ENCODE results near the gene KLF16.

KLF16 gene

GRCh38 chr19:1867349-1867724 is 4.0 kb upstream of the KLF16 start:
- no peak for DNase-seq (ENCODE audit: low spot score)

GRCh38 chr19:1866693-1867348 is 3.4 kb upstream of the KLF16 start:
- DNase-seq (ENCODE audit: low spot score), result no peak

- DNase-seq (ENCODE audit: low spot score), result no peak
Measured at GRCh38 chr19:1865172-1866010, 2.0 kb upstream of the KLF16 start.

DNA sequence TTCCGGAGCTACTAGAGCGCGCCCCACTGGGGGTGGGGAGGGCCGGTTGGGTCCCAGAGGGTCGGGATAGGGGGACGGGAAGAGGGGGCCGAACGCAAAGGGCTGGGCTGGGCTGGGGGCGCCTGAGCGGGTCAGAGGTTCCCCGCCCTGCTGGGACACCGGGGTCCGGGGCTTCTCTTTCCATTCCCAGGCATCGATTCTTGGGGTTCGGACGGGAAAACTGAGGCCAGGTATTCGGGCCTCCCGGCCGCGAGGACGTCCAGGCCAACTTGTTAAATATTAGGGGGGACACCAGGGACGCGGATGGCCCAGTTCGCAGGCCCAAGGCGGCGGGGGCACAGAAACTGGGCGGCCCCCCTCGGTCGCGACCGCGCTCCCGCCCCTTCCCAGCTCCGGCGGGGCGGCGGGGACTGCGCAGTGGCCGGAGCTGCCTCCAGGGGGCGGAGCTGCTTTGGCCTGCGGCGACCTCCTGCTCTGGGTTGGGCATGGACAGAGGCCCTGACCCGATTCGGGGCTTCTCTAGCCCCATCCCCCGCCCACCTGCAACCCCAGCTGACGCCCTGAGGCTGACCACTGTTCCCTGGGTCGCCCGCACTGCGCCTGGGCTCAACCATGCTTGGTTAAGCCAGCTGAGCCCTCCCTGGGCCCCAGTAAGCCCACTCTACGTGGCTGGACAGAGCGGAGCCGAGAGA is 1.2 kb upstream of the KLF16 start:
- peak; percentile 85 for DNase-seq (ENCODE audit: low spot score)

DNA sequence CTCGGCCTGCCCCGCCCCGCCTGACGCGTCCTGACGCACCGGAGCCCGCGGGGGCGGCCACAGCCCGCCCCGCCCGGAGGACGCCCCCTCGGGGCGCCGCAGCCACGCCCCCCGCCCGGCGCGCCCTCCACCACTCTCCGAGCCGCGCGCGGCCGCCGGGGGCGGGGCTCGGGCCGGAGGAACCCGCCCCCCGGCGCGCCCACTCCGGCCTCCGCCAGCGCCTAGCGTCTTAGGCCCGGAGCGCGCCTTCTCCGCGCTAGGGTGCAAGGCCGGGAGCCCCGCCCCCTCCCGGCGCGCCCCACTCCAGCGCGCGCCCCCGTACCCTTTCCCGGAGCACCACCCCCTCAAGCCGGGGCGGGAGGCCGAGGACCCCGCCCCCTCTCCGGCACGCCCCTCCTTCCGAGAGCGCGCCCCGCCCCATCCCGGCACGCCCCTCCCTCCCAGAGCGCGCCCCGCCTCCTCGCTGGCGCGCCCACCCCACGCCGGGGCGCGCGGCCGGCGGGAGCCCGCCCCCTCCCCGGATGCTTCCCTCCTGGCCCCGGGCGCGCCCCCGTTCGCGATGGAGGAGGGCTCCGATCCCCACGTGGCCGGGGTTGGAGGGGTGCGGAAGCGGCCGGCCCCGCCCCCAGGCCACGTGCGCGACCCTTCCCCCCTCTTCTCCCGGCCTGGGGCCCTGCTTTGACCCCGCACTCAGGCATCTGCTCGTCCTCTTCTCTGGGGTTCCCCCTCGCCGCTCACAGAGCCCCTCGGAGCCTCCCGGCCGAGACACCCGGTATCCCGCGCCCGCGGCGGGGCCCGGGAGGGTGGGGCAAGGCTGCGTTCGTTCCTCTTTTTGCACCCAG is 480 bp upstream of the KLF16 start:
- peak; percentile 97 for DNase-seq (ENCODE audit: low spot score)

DNA sequence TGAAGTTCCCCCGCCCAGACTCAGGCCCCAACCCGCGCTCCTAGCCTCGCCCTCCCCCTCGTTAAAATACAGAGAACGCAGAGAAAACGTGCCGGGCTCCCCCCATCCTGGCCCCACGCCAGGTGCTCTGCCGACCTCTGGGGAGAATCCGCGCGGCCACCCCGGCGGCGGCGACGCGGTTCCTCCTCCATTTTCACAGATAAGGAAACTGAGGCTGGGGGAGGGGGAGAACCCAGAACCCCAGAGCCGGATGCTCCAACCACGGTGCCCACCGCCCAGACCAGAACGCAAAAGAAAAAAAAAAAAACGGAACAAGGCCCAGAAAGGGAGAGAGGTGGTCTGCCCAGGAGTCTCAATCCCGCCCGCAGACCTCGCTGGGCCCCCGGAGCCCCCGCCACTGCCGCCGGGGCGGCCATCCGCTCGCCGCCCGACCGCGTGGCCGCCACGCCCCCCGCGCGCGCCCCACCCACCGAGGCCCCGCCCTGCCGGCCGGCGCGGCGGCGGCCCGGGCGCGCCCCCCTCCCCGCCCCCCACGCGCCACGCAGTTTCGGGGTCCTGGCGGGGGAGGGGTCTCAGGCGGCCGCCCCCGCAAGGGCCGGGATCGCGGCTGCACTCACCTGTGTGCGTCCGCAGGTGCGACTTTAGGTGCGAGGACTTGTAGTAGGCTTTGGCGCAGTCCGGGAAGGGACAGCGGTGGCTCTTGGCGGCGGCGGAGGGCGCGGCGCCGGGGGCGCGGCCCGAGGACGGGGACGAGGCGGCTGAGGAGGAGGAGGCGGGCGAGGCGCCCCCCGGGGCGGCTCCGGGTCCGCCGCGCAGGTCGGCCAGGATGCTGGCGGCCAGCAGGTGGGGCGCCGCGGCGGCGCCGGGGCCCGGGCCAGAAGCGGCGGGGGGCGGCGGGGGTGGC is 703 bp downstream of the KLF16 start:
- DNase-seq (ENCODE audit: low spot score), result peak; percentile 84

DNA sequence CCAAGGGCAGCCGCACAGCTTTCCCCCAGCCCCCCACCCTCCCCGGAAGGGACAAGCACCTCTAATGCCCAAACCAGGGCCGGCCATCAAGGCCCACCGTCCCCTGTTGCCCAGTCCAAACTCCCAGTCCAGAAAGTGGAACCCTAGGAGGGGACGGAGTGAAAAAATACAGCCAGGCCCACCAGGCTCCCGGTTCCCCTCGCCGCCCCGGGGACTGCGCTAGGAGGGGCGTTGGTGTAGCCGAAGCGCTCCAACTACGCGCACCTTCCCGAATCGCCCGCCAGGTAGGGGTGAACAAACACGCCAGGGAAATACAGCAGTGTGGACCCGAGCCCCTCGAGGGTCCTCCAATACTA is 1.3 kb downstream of the KLF16 start:
- DNase-seq (ENCODE audit: low spot score), result no peak

- no peak for DNase-seq (ENCODE audit: low spot score)
Measured at GRCh38 chr19:1861599-1862031, 1.8 kb downstream of the KLF16 start.

DNA sequence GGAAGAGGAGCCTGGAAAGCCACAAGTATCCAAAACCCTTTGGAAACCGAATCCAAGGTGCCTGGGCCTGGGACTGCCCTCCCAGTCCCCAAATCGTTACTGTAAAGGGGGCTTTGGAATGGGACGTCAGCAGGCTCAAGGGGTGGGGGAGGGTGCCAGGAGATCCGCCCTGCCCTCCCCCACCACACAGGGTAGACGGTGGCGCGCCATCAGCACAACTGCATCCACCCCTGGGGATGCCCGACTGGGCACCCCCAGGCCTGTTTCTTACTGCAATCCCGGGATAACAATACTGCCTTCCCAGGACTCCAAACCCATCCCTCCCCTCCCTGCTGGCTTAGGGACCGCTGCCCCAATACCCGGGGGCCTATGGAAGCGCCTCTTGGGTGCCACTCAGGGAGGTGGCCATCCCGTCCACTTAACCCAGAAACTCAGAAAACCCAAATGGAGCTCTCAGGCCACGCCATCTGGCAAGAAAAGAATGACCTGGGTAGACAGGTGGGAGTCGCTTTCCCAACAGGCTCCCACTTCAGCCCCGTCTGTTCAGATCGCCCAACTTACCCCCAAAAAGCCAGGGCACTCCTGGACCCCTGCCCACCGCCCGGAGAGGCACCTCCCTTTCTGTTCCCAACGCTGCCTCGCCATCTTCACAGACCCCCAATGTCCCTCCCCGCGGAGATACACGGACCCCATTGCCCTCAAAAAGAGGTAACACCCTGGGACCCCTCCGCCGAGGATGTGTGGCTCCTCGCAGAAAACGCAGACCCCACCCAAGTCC is 2.4 kb downstream of the KLF16 start:
- no peak for DNase-seq (ENCODE audit: low spot score)

DNA sequence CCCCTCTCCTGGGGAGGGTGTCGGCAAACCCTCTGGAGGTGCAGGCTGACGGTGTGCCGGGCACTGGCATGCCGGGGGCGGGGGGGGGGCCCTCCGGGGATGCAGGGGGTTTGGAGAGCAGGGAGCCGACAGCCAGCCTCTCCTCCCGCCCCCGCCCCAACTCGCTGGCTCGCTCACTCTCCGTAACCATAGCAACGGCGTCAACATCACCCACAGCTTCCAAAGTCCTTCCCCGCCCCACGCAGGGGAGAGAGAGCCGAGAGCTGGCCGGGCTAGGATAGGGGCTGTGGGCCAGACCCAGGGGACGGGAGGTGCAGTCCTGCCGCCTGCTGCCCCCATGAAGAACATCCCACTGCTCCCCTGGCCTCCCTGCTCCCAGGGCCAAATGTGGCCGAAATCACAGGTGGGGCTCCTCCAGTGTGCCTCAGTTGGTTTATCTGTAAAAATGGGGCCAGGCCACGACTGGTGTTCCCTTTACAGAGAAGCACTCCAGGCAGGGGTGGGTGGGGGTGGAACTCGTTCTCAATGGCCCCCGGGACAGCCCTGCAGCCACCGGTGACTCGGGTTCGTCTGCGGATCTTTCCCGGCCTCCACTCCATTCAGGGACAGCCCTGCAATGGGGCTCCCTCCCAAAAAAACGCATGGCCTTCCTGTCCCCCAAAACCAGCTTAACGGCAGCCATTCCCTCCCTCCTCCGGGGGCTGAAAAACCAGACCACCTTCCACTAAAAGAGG is 3.2 kb downstream of the KLF16 start:
- peak; percentile 74 for DNase-seq (ENCODE audit: low spot score)

GRCh38 chr19:1859331-1859781 is 4.0 kb downstream of the KLF16 start:
- peak; percentile 64 for DNase-seq (ENCODE audit: low spot score)

GRCh38 chr19:1858412-1859081 is 4.8 kb downstream of the KLF16 start:
- DNase-seq (ENCODE audit: low spot score), result no peak

DNA sequence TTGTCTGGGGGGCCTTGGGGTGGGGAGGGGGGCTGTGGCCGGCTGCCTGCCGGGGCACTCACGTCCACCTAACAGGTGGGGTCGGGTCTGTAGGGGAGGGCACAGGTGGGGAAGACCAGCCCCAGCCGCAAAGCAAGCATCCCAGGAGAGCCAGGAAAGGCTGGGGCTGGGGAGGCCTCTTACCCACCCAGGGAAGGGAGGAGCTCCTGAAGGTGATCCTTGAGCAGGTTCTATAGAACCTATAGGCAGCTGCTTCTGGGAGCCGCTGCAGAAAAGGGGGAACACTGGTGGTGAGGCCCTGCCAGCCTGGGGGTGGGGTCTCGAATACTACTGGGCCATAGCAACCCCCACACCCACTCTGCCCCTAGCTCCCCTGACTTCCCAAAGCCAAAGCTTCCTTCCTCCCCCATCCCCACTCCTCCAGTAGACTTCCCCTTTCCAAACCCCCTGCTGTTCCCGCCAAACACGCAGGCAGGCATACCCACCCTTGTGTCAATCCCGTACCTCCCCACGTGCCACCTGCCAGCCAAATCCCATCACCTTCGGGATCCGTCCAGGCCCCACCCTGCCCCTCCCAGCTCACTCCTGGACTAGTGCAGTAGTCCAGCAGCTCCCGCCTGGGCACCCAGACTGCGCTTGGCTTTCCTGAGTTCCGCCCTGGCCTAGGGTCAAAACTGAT is 5.6 kb downstream of the KLF16 start:
- no peak for DNase-seq (ENCODE audit: low spot score)

DNA sequence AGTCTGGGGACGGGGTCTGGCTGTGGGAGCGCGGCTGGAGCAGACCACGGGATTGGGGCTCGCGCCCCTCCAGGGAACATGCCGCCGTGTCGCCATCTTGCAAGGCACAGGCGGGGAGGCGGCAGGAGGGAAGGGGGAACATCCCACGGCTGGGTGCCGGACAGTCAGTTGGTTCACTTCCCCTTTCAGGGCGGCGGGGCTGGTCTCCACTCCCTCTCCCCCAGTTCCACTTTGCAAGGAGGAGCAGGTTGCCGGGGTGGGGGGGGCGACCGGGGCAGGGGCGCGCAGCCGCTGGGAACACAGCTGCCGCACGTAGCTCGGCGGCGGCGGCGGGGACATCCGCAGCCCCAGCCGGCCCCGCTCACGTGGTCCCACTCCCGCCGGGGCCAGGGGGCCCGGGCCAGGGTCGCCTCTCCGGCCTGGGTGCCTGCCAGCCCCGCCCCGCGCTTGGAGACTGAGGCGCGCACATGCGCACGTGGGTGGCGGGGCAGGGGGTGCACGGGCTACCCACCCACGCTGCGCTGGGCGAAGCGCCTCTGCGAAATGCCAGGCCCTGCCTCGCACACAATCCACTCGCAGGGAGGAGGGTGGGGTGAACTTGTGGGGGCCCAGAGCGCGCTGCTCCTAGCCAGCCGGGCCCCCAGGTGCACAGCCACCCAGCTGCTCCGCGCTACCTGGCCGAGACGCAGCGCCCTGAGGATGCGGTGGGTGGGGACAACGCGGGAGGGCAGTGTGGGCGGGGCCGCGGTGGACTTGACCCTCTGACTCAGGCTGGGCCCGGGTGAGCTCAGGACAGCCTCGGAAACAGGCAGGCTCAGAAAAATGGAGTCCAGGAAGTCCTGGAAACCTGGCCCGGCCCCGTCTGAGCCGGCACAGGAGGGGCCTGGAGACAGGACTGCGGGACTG is 6.4 kb downstream of the KLF16 start:
- no peak for DNase-seq (ENCODE audit: low spot score)

- peak; percentile 66 for DNase-seq (ENCODE audit: low spot score)
Measured at GRCh38 chr19:1856345-1856697, 7.1 kb downstream of the KLF16 start.

DNA sequence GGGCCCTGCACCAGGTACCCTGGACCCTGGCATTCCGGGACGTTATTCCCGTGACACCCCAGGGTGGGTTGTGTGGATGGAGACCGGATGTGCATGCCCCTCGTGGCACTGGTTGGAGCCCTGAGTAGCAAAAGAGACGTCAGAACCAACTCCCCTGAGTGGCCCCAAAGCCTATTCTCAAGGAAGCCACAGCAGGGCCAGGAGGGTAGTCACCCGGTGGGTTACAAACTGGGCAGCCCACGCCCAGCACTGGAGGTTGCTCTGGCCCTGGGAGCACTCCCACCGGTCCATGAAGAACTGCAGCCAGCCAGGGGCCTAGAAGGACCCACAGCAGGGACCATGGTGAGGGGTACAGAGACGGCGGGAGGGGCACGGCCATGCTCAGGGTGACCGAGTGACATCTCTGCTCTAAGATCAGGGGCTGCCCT is 7.5 kb downstream of the KLF16 start:
- no peak for DNase-seq (ENCODE audit: low spot score)

Measured in D341Med (cell line).